ENCODE data around the gene C3orf70.

Gene C3orf70

DNA sequence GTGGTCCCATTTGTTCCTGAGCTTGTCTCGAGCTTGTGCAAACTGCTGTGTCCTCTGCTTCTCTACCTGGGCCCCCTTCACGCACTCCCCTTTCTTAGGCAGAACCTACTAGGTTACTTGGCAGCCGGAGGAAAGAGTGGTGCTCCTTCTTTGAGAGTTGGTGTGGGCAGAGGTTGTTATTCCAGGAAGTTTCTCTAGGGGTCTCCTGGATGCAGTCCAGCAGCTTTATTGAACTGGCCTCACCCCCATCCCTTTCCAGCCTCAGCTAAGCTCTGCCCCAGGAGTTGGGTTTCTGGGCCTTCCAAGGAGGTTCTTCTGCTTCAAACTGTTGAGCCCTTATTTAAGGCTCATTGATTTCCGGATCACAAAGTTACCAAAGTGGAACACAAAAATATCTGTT is 103.2 kb downstream of the C3orf70 start:
- Histone ChIP-seq H3K9me3 (no peaks in the 10 kb centered on the region), H3K4me1 (ENCODE audit: control insufficient read depth in 1 of 2, insufficient read depth in 1 of 2, low read depth in 1 of 2, low read length in 1 of 2) (no peaks in the 10 kb centered on the region), H3K4me3 (ENCODE audit: low read depth in 1 of 2, low read length in 1 of 2) (no peak overlapping the region), H3K36me3 (peaks cover 88% of the 10 kb centered on the region), H3K27ac (no peak overlapping the region), H3K27me3 (no peaks in the 10 kb centered on the region)
- TF ChIP-seq, protein P1, sequence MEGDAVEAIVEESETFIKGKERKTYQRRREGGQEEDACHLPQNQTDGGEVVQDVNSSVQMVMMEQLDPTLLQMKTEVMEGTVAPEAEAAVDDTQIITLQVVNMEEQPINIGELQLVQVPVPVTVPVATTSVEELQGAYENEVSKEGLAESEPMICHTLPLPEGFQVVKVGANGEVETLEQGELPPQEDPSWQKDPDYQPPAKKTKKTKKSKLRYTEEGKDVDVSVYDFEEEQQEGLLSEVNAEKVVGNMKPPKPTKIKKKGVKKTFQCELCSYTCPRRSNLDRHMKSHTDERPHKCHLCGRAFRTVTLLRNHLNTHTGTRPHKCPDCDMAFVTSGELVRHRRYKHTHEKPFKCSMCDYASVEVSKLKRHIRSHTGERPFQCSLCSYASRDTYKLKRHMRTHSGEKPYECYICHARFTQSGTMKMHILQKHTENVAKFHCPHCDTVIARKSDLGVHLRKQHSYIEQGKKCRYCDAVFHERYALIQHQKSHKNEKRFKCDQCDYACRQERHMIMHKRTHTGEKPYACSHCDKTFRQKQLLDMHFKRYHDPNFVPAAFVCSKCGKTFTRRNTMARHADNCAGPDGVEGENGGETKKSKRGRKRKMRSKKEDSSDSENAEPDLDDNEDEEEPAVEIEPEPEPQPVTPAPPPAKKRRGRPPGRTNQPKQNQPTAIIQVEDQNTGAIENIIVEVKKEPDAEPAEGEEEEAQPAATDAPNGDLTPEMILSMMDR (IDR thresholded peaks at IDR 0.05), result no peak

DNA sequence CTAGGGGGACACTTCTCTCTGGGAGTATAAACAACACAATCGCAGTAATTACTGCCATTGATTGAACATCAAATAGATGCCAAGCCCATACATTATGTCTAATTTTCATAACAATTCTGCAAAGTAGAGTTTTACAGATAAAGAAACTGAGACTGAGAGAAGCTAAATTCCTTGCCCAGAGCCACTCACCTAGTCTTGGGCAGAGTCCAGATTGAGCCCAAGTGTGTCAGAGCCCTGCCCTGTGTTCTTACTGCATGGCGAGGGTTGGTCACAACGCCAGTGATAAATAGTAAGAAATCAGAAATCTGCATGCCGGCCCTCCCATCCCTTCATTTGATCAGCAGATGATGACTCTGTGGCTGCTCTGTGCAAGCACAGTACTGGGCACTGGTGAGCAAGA is 106.3 kb downstream of the C3orf70 start:
- Histone ChIP-seq H3K27ac (no peak overlapping the region), H3K9me3 (no peaks in the 10 kb centered on the region), H3K36me3 (peaks cover 79% of the 10 kb centered on the region), H3K4me3 (ENCODE audit: low read depth in 1 of 2, low read length in 1 of 2) (no peak overlapping the region), H3K4me1 (ENCODE audit: control insufficient read depth in 1 of 2, insufficient read depth in 1 of 2, low read depth in 1 of 2, low read length in 1 of 2) (peaks cover 0 to 3% of the 10 kb centered on the region in 2 experiments), H3K27me3 (no peaks in the 10 kb centered on the region)
- TF ChIP-seq, protein P1 (IDR thresholded peaks at IDR 0.05), result no peak

DNA sequence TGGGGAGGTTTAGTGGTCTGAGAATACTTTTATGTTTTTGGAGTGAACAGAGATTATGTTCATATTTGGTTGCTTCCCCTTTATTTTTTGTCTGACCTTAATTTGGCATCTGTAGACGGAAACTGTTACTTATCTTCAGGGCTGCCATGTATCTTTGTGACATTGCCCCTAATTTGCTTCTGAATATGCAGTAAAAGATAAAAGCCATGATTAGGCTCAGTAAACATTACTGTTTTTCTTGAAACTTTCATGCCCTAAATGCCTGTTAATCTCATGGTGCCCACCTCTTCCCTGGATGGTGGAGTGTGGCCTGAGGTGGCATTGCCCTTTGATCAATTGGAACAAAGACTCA is 106.7 kb downstream of the C3orf70 start:
- Histone ChIP-seq H3K9me3 (no peaks in the 10 kb centered on the region), H3K27me3 (no peaks in the 10 kb centered on the region), H3K4me1 (ENCODE audit: control insufficient read depth in 1 of 2, insufficient read depth in 1 of 2, low read depth in 1 of 2, low read length in 1 of 2) (peaks cover 0 to 3% of the 10 kb centered on the region in 2 experiments), H3K27ac (no peak overlapping the region), H3K36me3 (peaks cover 75% of the 10 kb centered on the region), H3K4me3 (ENCODE audit: low read depth in 1 of 2, low read length in 1 of 2) (no peak overlapping the region)
- TF ChIP-seq, protein P1 (IDR thresholded peaks at IDR 0.05), result no peak

DNA sequence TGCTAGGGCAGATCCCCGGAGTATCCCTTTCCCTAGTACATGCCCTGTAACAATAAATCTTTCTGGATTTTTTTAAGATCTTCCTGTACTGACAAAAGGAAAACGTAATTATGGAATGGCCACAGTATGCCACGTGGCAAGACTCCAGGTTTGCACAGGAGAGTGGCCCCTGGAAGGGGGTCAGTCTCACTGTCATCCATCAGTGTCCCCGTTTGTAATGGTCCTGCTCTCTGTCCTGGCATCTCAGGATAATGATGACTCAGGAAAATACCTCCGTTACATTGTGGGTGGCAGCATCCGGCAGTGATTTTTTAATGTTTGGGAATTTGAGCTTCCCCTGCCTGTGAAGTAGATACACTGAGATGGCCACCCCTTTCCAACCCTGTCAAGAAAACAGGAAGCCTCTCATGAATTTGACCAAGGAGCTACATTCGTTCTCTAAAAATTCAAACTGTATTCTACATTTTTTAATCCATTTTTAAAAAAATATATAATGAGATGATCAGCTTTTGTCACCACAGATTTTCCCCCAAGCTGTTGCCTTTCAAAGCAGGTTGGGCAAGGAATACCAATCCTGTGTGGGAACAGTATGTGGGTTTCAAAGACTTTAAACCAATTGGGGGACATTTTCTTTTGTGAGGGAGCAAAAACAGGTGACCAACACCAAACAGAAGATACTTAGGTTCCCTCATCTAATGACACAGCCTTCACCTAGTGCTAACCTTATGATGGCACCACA is 110.4 kb downstream of the C3orf70 start:
- Histone ChIP-seq H3K9me3 (no peaks in the 10 kb centered on the region), H3K27ac (no peak overlapping the region), H3K27me3 (no peaks in the 10 kb centered on the region), H3K4me1 (ENCODE audit: control insufficient read depth in 1 of 2, insufficient read depth in 1 of 2, low read depth in 1 of 2, low read length in 1 of 2) (peaks cover 0 to 3% of the 10 kb centered on the region in 2 experiments), H3K4me3 (ENCODE audit: low read depth in 1 of 2, low read length in 1 of 2) (no peak overlapping the region), H3K36me3 (peaks cover 38% of the 10 kb centered on the region)
- TF ChIP-seq, protein P1 (IDR thresholded peaks at IDR 0.05), result no peak

DNA sequence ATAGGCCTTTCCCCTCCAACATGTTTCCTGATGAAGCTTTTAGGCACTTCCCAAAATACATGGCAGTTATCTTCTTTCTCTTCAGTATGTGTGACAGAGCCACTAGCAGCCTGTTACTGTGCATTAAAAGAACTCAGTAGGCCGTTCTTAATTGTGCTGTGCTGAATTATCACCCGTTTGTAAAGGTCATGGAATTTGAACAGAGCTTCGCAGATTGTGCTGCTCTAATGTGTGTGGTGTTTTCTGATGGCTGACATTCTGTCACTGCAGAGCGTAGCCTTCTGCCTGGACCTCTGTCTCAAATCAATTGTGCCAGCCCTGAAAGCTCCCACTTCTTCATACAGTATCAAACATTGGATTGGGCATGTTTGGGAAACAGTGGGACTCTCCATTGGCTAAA is 111.3 kb downstream of the C3orf70 start:
- Histone ChIP-seq H3K4me1 (ENCODE audit: control insufficient read depth in 1 of 2, insufficient read depth in 1 of 2, low read depth in 1 of 2, low read length in 1 of 2) (peaks cover 0 to 3% of the 10 kb centered on the region in 2 experiments), H3K4me3 (ENCODE audit: low read depth in 1 of 2, low read length in 1 of 2) (no peak overlapping the region), H3K36me3 (peaks cover 31% of the 10 kb centered on the region), H3K9me3 (no peaks in the 10 kb centered on the region), H3K27me3 (no peaks in the 10 kb centered on the region), H3K27ac (no peak overlapping the region)
- TF ChIP-seq, protein P1 (IDR thresholded peaks at IDR 0.05), result no peak

All from neutrophil (primary cell).